ENCODE measurements around the gene FIBCD1.

- TF ChIP-seq POLR2A (IDR thresholded peaks at IDR 0.05), result no peak
- no peak for TF ChIP-seq CTCF (IDR thresholded peaks at IDR 0.05)
These were observed 14.6 kb downstream of the FIBCD1 start for GRCh38 chr9:130924448-130924788.
